GM12892 (cell line): ENCODE results near the gene MXRA7.

Experiments
- POLR2A ChIP-seq: IDR thresholded peaks from 2 replicates; pipeline ENCODE4 v1.6.1; 2011; ENCODE audit warnings: low read depth, low read length, control low read depth
- POLR2AphosphoS5 ChIP-seq: IDR thresholded peaks from 2 replicates; pipeline ENCODE4 v1.6.1; 2011; ENCODE audit warnings: low read depth, low read length, control low read depth

DNA sequence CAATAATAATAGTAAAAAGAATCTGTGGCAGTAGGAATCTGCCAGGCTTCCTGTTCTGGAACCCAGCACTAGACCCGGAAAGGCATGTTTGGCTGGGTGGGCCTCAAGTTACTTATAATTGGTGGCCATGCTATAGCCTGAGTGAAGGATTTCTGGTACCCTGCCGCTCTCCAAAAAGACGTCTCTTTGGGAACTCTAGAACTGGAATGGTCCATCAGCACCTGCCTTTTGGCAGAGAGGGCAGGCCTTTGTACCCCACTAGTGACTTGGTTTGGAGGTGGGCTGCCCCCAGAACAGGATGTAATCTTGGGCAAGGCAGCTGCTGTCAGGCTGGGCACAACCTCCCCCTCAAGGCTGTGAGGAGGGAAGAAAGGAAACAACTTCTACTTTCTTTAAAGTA lies 37.9 kb downstream of the MXRA7 start:
- TF ChIP-seq POLR2A (no peak), POLR2AphosphoS5 (no peak)
